Activated gamma-delta T cell treated with Interleukin-2 at 50 U/mL for 16 hours (primary cell): ENCODE results near the gene PCYT2.

Experiments used
- DNase-seq: peaks from one replicate; pipeline ENCODE4 v3.0.0-alpha.2; 2020

The PCYT2 gene

GRCh38 chr17:81869221-81870130 is 41.7 kb downstream of the PCYT2 start:
- DNase-seq: no peak

- DNase-seq: no peak
Observed at GRCh38 chr17:81868674-81869220, 42.5 kb downstream of the PCYT2 start.

DNA sequence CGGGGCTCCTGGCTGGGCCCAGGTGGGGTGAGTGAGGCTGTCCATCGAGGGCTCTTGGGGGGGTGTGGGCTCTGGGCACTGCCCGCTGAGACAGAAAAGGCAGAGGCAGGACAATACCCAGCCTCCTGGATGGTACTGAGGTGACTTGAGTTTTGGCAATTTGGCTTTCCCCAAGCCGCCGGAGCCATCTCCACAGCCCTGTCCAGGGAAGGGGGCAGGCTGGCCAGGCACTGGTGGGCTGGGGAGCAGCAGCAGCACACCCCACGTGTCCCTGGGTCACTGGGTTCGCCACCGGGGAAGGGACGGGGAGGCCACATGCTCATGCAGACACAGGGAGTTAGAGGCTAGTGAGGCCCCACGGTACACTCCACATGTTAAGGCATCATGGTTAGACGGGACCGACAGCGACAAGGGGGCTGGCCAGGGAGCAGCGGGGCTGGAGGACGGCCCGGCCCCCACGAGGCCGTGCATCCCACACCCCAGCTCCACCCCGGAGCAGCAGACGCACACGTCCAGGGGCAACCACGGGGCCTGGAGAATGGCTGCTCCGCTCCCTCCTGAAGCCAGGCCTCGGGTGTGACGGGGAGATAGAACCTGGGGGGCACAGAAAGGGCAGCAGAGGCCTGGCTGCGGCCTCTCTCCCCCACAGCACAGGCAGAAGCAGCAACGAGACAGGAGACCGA is 43.1 kb downstream of the PCYT2 start:
- no peak for DNase-seq

DNA sequence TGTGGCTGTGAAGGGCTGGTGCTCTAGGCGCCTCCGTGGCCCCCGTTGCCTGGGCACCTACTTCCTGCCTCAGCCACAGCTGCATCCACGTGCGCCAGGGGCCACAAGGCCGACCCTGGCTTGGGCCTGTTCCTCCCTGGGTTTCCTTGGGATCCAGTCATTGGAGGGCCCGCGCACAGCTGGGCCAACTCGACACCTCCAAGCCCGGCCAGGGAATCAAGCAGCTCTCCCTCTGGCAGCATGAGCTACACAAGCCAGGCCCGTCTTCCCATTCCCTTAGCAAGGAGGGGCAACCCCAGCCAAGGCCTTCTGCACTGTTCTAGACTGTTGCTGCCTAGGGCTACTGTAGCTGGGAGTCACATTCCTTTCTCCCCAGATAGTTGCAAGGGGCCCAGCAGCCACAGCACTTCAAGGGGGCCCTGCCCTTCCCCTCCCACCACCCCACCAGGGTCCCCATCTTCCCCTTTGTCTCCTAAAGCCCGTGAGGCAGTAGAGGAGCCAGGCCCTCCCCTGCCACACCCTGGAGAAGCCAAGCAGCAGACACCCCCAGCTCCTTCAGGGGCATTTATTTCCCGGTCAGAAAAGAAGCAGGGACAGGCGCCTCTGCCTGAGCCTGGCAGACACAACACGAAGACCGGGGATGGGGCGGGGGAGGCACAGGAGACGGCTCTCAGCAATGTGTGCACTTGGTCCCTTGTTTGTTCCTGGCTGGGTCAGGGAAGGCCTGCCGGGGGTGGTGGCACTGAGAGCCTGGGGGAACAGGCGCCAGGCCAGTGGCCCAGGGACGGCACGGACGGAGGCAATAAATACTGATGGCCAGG is 43.8 kb downstream of the PCYT2 start:
- DNase-seq: no peak

DNA sequence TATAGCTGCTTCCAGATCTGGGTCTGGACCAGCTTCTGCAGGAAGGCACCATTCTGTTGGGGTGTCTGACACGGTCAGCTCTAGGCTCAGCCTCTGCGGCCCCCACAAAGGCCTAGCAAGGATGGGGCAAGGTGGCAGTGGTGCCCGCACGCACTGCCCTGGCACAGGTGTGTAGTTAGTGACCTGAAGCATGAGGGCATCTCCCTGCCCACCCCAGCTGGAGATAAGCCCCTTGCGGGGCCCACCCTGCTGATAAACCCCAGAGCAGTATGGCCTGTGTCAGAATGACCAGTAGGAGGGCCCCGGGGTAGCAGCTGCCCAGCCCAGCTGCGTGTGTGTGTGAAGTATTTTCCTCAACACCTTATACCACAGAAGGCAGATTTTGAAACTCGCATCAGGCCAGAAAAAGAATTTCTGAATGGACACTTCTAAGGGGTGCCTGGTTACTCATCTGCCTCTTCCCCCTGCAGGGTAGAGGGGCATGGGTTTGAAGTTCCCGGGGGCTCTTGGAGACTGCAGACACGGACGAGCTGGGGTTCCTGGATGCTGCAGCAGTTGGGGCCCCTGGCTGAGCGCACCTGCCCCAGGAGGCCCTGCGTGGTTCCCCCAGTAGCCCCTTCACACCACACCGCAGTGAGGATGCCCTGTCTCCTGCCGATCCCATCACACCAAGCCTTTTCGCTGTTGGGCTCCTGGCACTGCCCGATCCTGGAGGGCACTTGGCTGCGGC is 44.6 kb downstream of the PCYT2 start:
- no peak for DNase-seq

DNA sequence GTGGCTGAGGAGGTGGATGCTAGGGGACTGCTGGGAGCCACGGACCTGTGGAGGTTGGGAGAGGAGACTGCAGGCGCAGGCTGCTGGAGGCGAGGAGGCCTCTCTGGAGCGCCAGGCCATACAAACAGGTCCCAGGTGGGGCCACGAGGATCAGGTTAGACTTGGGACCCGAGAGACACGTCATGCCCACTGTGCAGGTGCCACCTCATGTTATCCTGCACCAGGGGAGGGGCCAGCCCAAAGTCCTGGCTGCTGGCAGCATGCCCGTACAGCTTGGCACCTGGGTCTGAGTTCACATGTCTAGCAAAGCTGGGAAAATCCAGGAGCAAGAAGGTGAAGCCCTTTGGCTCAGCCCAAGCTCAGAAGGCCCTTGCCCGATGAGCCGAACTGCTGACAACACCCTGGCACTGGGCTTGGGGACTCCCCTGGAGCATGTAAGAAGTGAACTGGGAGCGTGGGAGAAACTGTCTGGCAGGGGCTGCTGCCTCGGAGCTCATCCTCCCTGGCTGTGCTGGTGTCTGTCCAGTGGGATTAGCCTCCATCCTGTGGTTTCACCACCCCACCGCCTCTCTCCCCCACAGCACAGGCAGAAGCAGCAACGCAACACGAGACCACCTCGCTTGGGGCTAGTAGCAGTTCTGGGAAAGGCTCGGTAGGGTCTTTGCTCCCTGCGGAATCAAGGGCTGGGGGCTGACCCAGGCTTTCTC is 45.3 kb downstream of the PCYT2 start:
- no peak for DNase-seq

DNA sequence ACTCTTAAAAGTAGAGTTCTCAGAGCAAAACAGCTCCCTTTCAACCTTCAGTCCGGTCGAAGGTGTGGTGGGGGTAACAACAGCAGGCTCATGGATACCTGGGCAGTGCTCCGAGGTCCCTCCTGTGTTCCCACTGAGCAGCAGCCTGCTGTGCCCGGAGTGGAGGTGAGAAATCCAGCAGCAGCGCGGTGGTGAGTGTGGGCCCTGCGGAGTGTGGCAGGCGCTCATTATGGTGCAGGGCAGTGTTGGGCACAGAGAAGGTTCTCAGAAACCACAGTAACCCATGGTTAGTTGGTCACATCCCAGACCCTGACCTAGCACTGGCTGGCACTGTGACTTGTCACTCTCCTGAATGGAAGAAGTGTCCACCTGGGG is 45.9 kb downstream of the PCYT2 start:
- no peak for DNase-seq

DNA sequence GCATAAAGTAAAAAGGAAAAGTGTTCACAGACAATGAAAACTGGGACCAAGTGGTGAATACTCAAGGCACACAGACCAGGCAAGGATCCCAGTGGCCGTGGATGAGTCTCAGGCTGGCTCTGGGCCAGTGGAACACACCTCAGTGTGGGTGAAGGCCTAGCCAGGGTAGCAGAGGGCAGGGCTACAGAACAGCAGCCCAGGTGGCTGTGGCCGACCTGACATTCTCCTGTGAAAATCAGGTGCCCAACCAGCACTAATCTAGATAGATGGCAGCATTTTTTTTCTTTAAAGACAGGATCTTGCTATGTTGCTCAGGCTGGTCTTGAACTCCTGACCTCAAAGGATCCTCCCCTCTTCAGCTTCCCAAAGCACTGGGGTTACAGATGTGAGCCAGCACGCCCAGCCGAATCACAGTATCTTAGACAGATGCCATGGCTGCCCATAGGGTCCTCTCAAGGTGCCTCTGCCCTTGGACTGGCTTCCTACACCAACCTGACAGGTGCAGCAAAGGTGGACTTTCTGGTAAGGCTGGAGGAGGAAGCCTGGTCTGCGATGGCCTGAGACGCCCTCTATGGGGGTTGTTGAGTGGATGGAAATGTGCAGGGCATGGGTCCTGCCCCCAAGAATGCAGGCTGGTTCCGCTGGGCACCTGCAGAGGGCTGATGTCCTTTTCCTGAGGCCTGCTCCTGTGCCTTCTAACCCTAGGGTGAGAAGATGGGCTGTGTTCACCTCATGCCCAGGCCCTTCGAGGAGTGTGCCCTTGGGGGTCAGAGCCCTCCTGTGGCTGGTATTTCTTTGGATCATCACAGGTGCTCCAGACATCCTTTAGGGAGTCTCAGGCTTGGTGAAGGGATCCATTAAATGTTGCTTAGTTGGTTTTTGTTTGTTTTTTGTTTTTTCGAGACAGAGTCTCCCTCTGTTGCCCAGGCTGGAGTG is 47.1 kb downstream of the PCYT2 start:
- no peak for DNase-seq

DNA sequence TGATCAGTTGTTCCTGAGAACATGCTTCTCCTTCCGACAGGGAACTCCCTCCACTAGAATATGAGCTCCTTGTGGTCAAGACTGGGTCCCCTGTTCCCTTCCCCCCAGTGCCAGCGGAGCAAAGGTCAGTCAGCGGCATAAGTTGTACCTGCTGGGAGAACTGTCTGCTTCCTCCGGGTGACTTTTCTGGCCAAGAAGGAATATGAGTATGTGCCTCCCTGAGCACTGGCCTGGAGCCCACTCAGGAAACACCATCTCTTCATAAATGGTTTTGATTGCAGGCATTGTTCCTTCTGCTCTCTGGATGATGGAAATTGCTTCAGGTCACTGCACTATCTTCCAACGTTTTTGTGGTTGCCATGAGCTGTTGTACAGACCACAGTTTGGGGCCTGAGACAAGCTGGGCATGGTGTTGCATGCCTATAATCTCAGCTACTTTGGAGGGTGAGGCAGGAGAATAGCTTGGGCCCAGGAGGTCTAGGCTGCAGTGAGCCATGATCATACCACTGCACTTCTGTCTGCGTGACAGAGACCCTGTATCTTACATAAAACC is 48.0 kb downstream of the PCYT2 start:
- no peak for DNase-seq

DNA sequence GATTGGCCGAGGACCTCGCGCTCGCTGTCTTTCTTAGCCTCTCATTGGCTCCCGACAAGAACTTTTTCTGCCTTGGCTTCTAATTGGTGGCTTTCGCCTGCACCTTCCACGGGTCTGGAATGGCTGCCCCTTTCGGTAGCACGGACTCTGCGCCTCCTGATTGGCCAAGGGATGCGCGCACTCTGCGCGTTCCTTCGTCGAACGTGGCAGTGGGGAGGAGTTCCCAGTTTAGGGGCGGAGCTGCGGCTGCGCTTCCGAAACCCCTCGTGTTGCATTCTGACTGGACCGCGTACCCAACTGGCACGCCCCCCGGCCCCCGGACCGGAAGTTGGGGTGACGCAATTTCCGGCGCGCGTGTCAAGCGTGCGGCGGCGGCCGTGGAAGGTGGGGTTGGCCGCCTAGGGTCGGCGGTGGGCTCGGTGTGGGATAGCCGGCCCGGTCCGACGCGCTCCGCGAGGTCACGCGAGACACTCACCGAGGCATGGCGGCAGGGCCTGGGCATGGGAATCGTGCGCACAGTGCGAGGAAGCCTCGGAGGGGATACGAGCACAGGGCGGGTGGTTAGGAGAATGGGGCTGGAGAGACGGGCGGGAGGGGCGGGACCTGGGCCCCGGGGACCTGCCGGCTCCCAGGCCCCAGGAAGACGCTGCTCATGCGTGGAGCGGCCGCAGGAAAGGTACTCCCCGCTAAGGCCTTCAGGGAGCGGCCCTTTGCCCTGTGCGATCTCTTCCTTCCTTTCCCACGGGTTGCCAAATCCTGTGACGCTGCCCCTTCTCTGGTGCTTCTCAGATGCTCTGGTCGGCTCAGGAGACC is 50.2 kb downstream of the PCYT2 start:
- DNase-seq: peak; percentile 99

GRCh38 chr17:81859906-81860755 is 51.1 kb downstream of the PCYT2 start, which contains the start of gene P4HB:
Gene P4HB (minus strand): TSS chr17:81860535. CDS start chr17:81860471, 64 bp downstream.
- DNase-seq: no peak

- DNase-seq: no peak
Observed at GRCh38 chr17:81858967-81859905, 52.0 kb downstream of the PCYT2 start.

GRCh38 chr17:81858170-81858966 is 52.8 kb downstream of the PCYT2 start:
- DNase-seq: no peak

- no peak for DNase-seq
Observed at GRCh38 chr17:81854974-81855774, 56.0 kb downstream of the PCYT2 start.

- DNase-seq: no peak
Observed at GRCh38 chr17:81852237-81852636, 59.0 kb downstream of the PCYT2 start.
